SK-N-SH (cell line): ENCODE results near the gene TASP1. TPM values are rescaled to one million over a fixed set of nuclear protein-coding genes. Genes with fewer than 3 reads are reported as not detected.

Experiments
- CTCF ChIA-PET: fragments of 300-600, 350-600 bp; formaldehyde crosslinking; extraction: SDS; loops from one replicate; lab custom pipeline; 2021; lab: Yijun Ruan, JAX
- POLR2A ChIA-PET: fragments of 350-600 bp; sonication (Branson Sonifier 250); formaldehyde crosslinking; extraction: SDS; loops from one replicate; lab custom pipeline; 2020; ENCODE audit warnings: antibody characterized with exemption, inconsistent platforms; lab: Yijun Ruan, JAX
- DNase-seq: peaks from one replicate; pipeline ENCODE4 v3.0.0; 2012
- H2AFZ ChIP-seq: fragments of 200-600 bp; sonication (generic); 2 replicates; pipeline ENCODE4 v1.8.1; 2016; ENCODE audit warnings: antibody characterized with exemption, mild to moderate bottlenecking, low read depth
- H3F3A ChIP-seq: fragments of 200-600 bp; sonication (generic); replicated peaks from 2 replicates; pipeline ENCODE3; 2016; ENCODE audit warnings: antibody characterized with exemption, mild to moderate bottlenecking; ENCODE audit not compliant: insufficient read depth
- H3K27ac ChIP-seq, 2 experiments: fragments of 200-500 bp in 1 of 2; fragments of 200-600 bp in 1 of 2; sonication (Bioruptor generic) in 1 of 2; sonication (generic), shearing (Covaris generic) in 1 of 2; 2 replicates each; pipeline versions ENCODE4 v1.5.1 to v1.6.1; 2014 to 2016; ENCODE audit warnings: low read depth in 2 of 2, inconsistent platforms in 1 of 2, low read length in 1 of 2, mild to moderate bottlenecking in 1 of 2, mixed read lengths in 1 of 2
- H3K27me3 ChIP-seq: fragments of 200-600 bp; sonication (generic), shearing (Covaris generic); 2 replicates; pipeline ENCODE4 v1.6.1; 2016; ENCODE audit warnings: mixed run types; ENCODE audit not compliant: insufficient read depth
- H3K36me3 ChIP-seq, 2 experiments: fragments of 200-500 bp in 1 of 2; fragments of 200-600 bp in 1 of 2; sonication (Bioruptor generic) in 1 of 2; sonication (generic) in 1 of 2; replicated peaks in 1 of 2; 2 replicates each; pipeline versions ENCODE3 to v1.5.1; 2014 to 2016; ENCODE audit warnings: low read length in 1 of 2, mild to moderate bottlenecking in 1 of 2; ENCODE audit not compliant: insufficient read depth in 2 of 2, control insufficient read depth in 1 of 2
- H3K4me1 ChIP-seq, 2 experiments: fragments of 200-500 bp in 1 of 2; fragments of 200-600 bp in 1 of 2; sonication (Bioruptor generic) in 1 of 2; sonication (generic), shearing (Covaris generic) in 1 of 2; 2 replicates each; pipeline versions ENCODE4 v1.5.1 to v1.6.1; 2014 to 2016; ENCODE audit warnings: low read depth in 1 of 2, low read length in 1 of 2, mixed run types in 1 of 2; ENCODE audit not compliant: insufficient read depth in 2 of 2, control insufficient read depth in 1 of 2
- H3K4me2 ChIP-seq: fragments of 200-600 bp; sonication (generic), shearing (Covaris generic); 2 replicates; pipeline ENCODE4 v1.6.1; 2017; ENCODE audit warnings: mixed run types
- H3K4me3 ChIP-seq, 2 experiments: fragments of 200-500 bp in 1 of 2; fragments of 200-600 bp in 1 of 2; sonication (Bioruptor generic) in 1 of 2; sonication (generic), shearing (Covaris generic) in 1 of 2; 2 replicates each; pipeline versions ENCODE4 v1.5.1 to v1.8.1; 2014 to 2016; ENCODE audit warnings: low read depth in 2 of 2, inconsistent platforms in 1 of 2, low read length in 1 of 2, mild to moderate bottlenecking in 1 of 2, mixed read lengths in 1 of 2, moderate library complexity in 1 of 2
- H3K79me2 ChIP-seq: fragments of 200-600 bp; sonication (generic); 2 replicates; pipeline ENCODE4 v1.8.1; 2017; ENCODE audit warnings: mild to moderate bottlenecking; ENCODE audit not compliant: insufficient read depth
- H3K9ac ChIP-seq: fragments of 200-600 bp; sonication (generic); 2 replicates; pipeline ENCODE4 v1.6.1; 2017; ENCODE audit warnings: mixed run types
- H3K9me2 ChIP-seq: fragments of 200-600 bp; sonication (generic); 2 replicates; pipeline ENCODE4 v1.6.1; 2017; ENCODE audit warnings: mixed run types
- H3K9me3 ChIP-seq: fragments of 200-600 bp; sonication (generic); 2 replicates; pipeline ENCODE4 v1.6.1; 2017; ENCODE audit warnings: mixed run types, mild to moderate bottlenecking, moderate library complexity
- H4K20me1 ChIP-seq: fragments of 200-600 bp; sonication (generic); 2 replicates; pipeline ENCODE4 v1.6.1; 2017; ENCODE audit warnings: mild to moderate bottlenecking, mixed run types; ENCODE audit not compliant: insufficient read depth
- FOSL2 ChIP-seq: IDR thresholded peaks from 2 replicates; pipeline ENCODE4 v1.4.0; 2012; ENCODE audit warnings: low read depth, mild to moderate bottlenecking, moderate library complexity, borderline replicate concordance
- FOXJ3 ChIP-seq: sonication (generic); formaldehyde crosslinking; IDR thresholded peaks from 2 replicates; pipeline ENCODE4 v1.5.1; 2020; ENCODE audit warnings: mild to moderate bottlenecking, missing genetic modification reagents
- MEF2A ChIP-seq: IDR thresholded peaks from 2 replicates; pipeline ENCODE4 v1.4.0; 2012; ENCODE audit warnings: low read depth, borderline replicate concordance
- MXI1 ChIP-seq: IDR thresholded peaks from 2 replicates; pipeline ENCODE4 v1.6.1; 2012; ENCODE audit warnings: mild to moderate bottlenecking, low read depth, low read length, improper control_type of control experiment
- YY1 ChIP-seq: IDR thresholded peaks from 2 replicates; pipeline ENCODE4 v1.4.0; 2012; ENCODE audit warnings: low read depth, mild to moderate bottlenecking
- WGBS: methylation state at CpG from one replicate; pipeline ENCODE4 v1.1.6; 2017; ENCODE audit warnings: low lambda C conversion rate; 5-methylcytosine and 5-hydroxymethylcytosine counted together
- polyA plus RNA-seq, 3 experiments: library from polyadenylated mRNA; depleted of rRNA; stranded (reverse); fragments of >200 nt; gene quantifications; 2 replicates each; pipeline ENCODE4 v1.2.3, GENCODE V29; 2012

Gene TASP1
- polyA plus RNA-seq, 1 of the 3 experiments (the other 2 are of a cell fraction) = 5.9 TPM

DNA sequence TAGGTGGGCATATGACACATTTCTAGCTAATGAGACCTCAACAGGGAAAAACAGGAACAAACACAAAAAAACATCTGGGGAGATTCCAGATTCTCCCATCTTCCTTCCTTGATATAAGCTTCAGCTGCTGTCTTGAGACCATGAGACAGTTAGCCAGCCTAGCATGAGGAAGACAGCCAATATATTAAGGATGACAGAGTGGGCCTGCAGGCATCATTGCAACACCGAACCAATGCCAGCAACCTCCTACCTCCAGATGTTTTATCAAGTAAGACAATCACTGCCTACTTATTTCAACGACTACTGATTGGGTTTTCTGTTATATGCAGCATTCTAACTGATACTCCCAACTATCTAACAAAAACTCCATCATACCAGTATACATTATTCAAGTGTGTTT, 298.6 kb downstream of the TASP1 start:
- H3K27me3 ChIP-seq = no peaks in the 10 kb centered on the region
- CTCF ChIA-PET = interaction anchor here (0.9 to 2.6 kb wide), 3 partner anchors 9 to 206 kb away, joined by 3 to 8 read pairs (median 3); no protein-coding TSS in a partner anchor

More for the DNA sequence above, 298.6 kb downstream of the TASP1 start:
- TF ChIP-seq FOSL2 = no peak
- no peak for TF ChIP-seq MXI1
- no peak for TF ChIP-seq MEF2A
- no peak for TF ChIP-seq YY1
- TF ChIP-seq FOXJ3 = no peak
- TF ChIP-seq, all 33 proteins: peak for 0
- no peak for DNase-seq
- no peak overlapping the region for H3K4me3 ChIP-seq
- no peaks in the 10 kb centered on the region for H3K79me2 ChIP-seq
- H3K9ac ChIP-seq = no peak overlapping the region
- H3K4me2 ChIP-seq = no peak overlapping the region
- no peaks in the 10 kb centered on the region for H3K36me3 ChIP-seq
- WGBS = 14% methylated on average over 2 of the region's 2 CpGs
- no peaks in the 10 kb centered on the region for H3F3A ChIP-seq
- no peak overlapping the region for H2AFZ ChIP-seq
- H3K9me2 ChIP-seq = no peaks in the 10 kb centered on the region
- no peak overlapping the region for H3K27ac ChIP-seq
- no peaks in the 10 kb centered on the region for H3K4me1 ChIP-seq
- POLR2A ChIA-PET = no interaction called here
- no peaks in the 10 kb centered on the region for H3K9me3 ChIP-seq
- no peaks in the 10 kb centered on the region for H4K20me1 ChIP-seq

Other genes starting within 250 kb of the TASP1 start
- gene ESF1, start 146.0 kb upstream of the TASP1 start, polyA plus RNA-seq (2012; rRNA removed) = 1.4 and 1.8 TPM in 2 replicates
- 8.0 TPM in 2 replicates for gene NDUFAF5, start 146.1 kb upstream of the TASP1 start, polyA plus RNA-seq (2012; rRNA removed)